ENCODE results near the gene SLC6A7. TPM values are rescaled to one million over a fixed set of nuclear protein-coding genes. Genes with fewer than 3 reads are reported as not detected.

SLC6A7 gene
- total RNA-seq, 1 experiment from 2014 or later: not detected

DNA sequence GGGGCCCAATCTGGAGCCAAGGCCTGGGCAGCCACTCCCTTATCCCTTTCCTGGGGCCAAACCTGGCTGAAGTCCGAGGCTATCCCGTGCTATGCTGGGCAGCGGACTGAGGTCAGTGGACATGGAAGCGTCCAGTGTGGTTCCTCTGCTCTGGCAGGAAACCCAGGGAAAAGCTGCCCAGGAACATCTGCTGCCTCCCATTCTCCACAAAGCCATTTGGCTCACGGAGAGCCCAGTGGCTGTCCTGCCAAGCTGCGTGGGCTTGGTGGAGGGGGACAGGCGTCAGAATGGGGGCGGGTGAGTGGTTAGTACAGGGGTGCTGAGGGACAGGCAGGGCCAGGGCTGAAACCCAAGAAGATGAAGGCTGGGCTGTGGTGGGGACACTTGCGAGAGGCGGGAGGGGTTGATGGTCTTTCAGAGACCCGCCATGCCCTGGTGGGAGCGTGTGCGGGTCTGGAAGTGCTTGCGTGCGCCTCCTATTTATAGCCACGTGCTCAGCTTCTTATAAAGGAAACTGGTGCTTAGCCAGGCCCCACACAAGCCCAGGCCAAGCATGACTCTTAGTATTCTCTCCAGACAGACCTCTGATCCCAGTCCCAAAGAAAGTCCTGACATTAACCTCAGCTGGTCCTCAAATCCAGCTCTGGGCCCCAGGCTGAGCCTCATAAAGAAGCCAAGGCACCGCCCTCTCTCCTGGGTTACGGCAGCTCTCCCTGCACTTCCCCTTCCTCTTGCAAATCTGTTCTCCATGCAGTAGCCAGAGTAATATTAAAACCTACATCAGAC lies 9.4 kb upstream of the SLC6A7 start:
- intact Hi-C loops (cut with micrococcal nuclease; ENCODE audit: unreplicated experiment): no loop called here
- no peaks in the 10 kb centered on the region for H3K9me2 ChIP-seq (ENCODE audit: insufficient read depth)
- H3K4me2 ChIP-seq: no peak overlapping the region
- H4K20me1 ChIP-seq (ENCODE audit: insufficient read depth): no peaks in the 10 kb centered on the region
- H2AFZ ChIP-seq: no peak overlapping the region
- H3K27ac ChIP-seq: no peak overlapping the region
- no peaks in the 10 kb centered on the region for H3K79me2 ChIP-seq (ENCODE audit: low read depth)
- POLR2A ChIA-PET (ENCODE audit: unreplicated experiment): no interaction called here
- H3K27me3 ChIP-seq (ENCODE audit: insufficient read depth, low read depth): no peaks in the 10 kb centered on the region
- no peak for DNase-seq
- TF ChIP-seq, protein P1, sequence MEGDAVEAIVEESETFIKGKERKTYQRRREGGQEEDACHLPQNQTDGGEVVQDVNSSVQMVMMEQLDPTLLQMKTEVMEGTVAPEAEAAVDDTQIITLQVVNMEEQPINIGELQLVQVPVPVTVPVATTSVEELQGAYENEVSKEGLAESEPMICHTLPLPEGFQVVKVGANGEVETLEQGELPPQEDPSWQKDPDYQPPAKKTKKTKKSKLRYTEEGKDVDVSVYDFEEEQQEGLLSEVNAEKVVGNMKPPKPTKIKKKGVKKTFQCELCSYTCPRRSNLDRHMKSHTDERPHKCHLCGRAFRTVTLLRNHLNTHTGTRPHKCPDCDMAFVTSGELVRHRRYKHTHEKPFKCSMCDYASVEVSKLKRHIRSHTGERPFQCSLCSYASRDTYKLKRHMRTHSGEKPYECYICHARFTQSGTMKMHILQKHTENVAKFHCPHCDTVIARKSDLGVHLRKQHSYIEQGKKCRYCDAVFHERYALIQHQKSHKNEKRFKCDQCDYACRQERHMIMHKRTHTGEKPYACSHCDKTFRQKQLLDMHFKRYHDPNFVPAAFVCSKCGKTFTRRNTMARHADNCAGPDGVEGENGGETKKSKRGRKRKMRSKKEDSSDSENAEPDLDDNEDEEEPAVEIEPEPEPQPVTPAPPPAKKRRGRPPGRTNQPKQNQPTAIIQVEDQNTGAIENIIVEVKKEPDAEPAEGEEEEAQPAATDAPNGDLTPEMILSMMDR (conservative IDR thresholded peaks at IDR 0.05): no peak
- TF ChIP-seq EZH2 (IDR thresholded peaks at IDR 0.05; ENCODE audit: low read depth): no peak
- H3F3A ChIP-seq (ENCODE audit: insufficient read depth, low read depth): no peaks in the 10 kb centered on the region
- no TSS peak for BruUV-seq (replicated peaks)
- H3K4me3 ChIP-seq: no peak overlapping the region
- CTCF ChIA-PET: no interaction called here
- no peaks in the 10 kb centered on the region for H3K4me1 ChIP-seq (replicated peaks; ENCODE audit: insufficient read depth)
- H3K9me3 ChIP-seq (ENCODE audit: insufficient read depth, low read depth): no peaks in the 10 kb centered on the region
- no peaks in the 10 kb centered on the region for H3K36me3 ChIP-seq (ENCODE audit: low read depth)

DNA sequence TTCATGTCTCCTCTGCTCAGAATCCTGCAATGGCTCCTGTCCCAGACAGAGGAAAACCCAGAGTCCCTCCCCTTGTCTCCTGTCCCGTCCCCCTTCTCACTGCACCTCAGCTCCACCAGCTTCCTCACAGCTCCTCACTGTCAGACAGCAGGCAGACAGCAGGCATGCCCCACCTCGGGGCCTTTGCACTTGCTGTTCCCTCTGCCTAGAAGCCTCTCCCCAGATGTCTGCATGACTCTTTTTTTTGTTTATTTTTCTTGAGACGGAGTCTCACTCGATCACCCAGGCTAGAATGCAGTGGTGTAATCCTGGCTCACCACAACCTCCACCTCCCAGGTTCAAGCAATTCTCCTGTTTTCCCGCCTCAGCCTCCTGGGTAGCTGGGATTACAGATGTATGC lies 8.8 kb upstream of the SLC6A7 start:
- H3K27me3 ChIP-seq (ENCODE audit: insufficient read depth, low read depth): no peaks in the 10 kb centered on the region
- ChIA-PET CTCF (no interaction called here), POLR2A (ENCODE audit: unreplicated experiment) (no interaction called here)
- H3K4me2 ChIP-seq: no peak overlapping the region
- H2AFZ ChIP-seq: no peak overlapping the region
- H3K27ac ChIP-seq: no peak overlapping the region
- TF ChIP-seq EZH2 (IDR thresholded peaks at IDR 0.05; ENCODE audit: low read depth): no peak
- TF ChIP-seq, protein P1 (conservative IDR thresholded peaks at IDR 0.05): no peak
- H3K4me1 ChIP-seq (replicated peaks; ENCODE audit: insufficient read depth): no peaks in the 10 kb centered on the region
- DNase-seq: no peak
- no peaks in the 10 kb centered on the region for H3K79me2 ChIP-seq (ENCODE audit: low read depth)
- no peaks in the 10 kb centered on the region for H3K36me3 ChIP-seq (ENCODE audit: low read depth)
- no peak overlapping the region for H3K4me3 ChIP-seq
- no peaks in the 10 kb centered on the region for H4K20me1 ChIP-seq (ENCODE audit: insufficient read depth)
- H3K9me2 ChIP-seq (ENCODE audit: insufficient read depth): no peaks in the 10 kb centered on the region
- intact Hi-C loops (cut with micrococcal nuclease; ENCODE audit: unreplicated experiment): no loop called here
- no peaks in the 10 kb centered on the region for H3F3A ChIP-seq (ENCODE audit: insufficient read depth, low read depth)
- H3K9me3 ChIP-seq (ENCODE audit: insufficient read depth, low read depth): no peaks in the 10 kb centered on the region
- no TSS peak for BruUV-seq (replicated peaks)

DNA sequence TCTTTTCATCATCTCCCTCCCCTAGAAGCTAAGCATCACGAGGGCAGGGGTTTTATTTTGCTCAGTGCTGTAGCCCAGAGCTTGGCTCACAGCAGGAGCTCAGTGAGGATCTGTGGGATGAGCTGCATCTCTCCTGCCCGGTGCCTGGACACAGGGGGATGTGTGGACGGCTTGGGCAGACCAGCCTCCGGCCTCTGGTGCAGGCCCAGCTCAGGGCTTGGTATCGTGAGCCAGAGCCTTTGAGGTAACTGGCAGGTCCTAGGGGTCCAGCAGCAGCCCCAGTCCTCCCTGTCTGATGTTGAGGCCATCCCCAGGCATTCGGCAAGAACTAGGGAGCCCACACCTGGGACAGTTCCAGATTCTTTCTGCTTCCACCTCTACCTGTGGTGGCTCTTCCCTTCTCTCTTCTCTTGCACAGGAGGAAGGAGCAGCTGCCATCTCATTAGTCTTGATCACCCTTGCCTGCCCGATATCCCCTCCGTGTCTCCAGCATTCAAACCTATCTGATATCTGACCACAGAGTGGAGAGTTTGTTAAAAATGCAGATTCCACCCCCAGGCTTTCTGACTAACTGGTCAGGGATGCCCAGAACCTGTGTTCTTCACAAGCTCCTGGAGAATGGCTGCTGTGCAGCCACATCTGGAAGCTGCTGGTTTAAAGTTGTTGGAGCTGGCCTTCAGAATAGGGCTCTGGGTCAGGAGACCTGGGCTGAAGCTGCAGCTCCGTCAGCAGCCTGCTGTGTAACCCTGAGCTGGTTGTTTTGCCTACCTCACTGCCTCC lies 7.9 kb upstream of the SLC6A7 start:
- Histone ChIP-seq H3K9me3 (ENCODE audit: insufficient read depth, low read depth) (no peaks in the 10 kb centered on the region), H3K4me1 (replicated peaks; ENCODE audit: insufficient read depth) (no peaks in the 10 kb centered on the region), H3F3A (ENCODE audit: insufficient read depth, low read depth) (no peaks in the 10 kb centered on the region), H3K27me3 (ENCODE audit: insufficient read depth, low read depth) (no peaks in the 10 kb centered on the region), H3K79me2 (ENCODE audit: low read depth) (no peaks in the 10 kb centered on the region), H4K20me1 (ENCODE audit: insufficient read depth) (no peaks in the 10 kb centered on the region), H2AFZ (no peak overlapping the region), H3K4me2 (no peak overlapping the region), H3K36me3 (ENCODE audit: low read depth) (no peaks in the 10 kb centered on the region), H3K4me3 (no peak overlapping the region), H3K27ac (no peak overlapping the region), H3K9me2 (ENCODE audit: insufficient read depth) (no peaks in the 10 kb centered on the region)
- ChIA-PET POLR2A (ENCODE audit: unreplicated experiment) (interaction anchor here (0.6 kb wide), 1 partner anchor 754 kb away, joined by 5 read pairs; no protein-coding TSS in a partner anchor), CTCF (no interaction called here)
- no peak for DNase-seq
- no TSS peak for BruUV-seq (replicated peaks)
- intact Hi-C loops (cut with micrococcal nuclease; ENCODE audit: unreplicated experiment): no loop called here
- TF ChIP-seq, protein P1 (conservative IDR thresholded peaks at IDR 0.05): no peak
- TF ChIP-seq EZH2 (IDR thresholded peaks at IDR 0.05; ENCODE audit: low read depth): no peak

All from PC-9 (cell line).